Smooth muscle cell of the brain vasculature (primary cell): Measurements from ENCODE around the gene RBMS3.

Experiments
- DNase-seq: peaks from one replicate; pipeline ENCODE4 v3.0.0-alpha.2; 2012; ENCODE audit warnings: low read depth, low spot score

The RBMS3 gene

DNA sequence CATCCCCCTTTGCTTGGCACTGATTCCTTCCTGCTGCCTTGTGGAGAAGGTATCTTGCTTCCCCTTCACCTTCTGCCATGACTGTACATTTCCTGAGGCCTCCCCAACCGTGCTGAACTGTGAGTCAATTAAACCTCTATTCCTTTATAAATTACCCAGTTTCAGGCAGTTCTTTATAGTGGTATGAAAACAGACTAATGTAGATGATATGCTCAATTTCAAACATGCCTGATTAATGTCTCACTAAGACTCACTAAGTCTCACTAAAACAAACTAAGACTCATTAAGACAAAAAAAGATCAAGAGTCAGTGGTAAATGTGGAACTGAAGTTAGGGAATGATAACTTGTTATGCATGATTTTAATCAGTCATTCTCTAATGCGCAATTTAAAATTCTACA, 606.6 kb downstream of the RBMS3 start:
- DNase-seq = no peak

DNA sequence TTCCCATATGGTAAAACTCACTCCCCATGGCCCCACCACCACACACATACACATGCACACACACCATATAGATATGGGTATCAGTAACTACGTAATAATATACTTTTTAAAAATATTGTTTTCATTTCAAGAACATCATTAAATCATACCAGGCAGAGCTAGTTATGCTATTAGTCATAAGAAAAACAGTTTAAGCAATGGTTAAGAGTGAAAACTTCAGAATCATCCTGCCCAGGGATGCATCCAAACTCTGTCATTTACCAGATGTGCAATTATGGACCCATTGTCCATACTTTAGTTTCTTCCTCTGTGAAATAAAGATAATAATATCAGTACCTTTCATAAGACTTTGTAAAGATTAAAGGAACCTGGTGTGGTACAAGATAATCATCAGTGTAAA, 608.3 kb downstream of the RBMS3 start:
- DNase-seq = peak; percentile 3

DNA sequence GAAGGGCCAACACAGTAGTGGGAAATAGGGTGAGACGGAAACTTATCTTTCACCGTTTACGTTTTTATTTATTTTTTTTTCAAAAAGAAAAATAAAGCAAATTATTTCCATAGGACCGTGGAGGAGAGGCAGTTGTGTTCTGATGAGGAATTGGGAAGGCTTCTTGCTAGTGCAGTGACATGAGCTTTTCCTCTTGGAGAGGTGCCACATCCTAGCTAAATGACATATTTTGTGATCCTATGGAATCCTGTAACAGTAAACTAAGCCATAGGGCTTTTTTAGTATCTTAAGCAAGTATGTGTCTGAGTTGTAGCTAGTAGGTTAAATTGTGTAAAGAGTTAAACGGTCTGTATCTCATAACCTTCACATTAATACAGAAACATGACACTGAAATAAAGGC, 609.9 kb downstream of the RBMS3 start:
- no peak for DNase-seq

DNA sequence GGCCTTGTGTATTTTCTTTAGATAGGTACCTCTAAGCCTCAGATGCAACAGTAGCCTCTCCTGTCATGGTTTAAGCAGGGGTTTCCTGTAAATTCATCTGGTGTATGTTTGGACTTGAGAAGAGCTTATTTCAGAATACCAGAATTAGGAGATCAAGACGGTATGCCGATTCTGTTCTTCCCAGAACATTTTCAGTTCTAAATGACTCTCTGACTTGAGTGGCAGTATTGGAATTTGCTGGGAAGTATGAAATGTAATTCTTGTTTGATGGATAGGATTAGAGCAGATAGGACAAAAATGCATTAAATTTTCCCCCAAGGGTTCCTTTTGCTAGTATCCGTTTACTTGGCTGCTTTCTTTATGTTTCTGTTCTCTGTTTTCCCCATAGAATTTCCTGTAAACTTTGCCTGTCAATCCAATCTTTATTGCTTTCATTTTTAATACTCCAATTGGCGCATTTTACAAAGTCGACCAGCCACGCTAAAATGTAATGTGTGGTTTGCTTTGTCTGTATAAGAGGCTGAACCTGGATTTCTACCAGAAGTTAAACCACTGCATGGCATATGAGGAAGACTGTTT, 612.2 kb downstream of the RBMS3 start:
- no peak for DNase-seq

DNA sequence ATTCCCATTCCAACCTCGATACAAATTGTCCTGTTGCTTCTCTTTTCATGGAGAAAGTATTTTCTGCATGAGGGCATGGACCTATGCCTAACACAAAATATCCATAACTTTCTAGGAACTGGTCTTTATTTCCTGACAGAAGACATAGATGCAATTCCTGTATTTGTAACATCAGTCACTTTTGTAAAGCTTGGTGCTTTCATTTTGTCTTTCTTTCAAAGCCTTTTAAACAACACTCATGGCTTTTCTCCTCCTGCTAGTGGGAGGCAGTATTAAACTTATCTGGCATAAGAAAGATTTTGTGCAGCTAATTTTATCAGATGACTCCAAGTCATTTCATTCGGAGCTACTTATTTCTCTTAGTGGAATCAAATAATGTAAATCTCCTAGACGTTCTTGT, 616.0 kb downstream of the RBMS3 start:
- no peak for DNase-seq

DNA sequence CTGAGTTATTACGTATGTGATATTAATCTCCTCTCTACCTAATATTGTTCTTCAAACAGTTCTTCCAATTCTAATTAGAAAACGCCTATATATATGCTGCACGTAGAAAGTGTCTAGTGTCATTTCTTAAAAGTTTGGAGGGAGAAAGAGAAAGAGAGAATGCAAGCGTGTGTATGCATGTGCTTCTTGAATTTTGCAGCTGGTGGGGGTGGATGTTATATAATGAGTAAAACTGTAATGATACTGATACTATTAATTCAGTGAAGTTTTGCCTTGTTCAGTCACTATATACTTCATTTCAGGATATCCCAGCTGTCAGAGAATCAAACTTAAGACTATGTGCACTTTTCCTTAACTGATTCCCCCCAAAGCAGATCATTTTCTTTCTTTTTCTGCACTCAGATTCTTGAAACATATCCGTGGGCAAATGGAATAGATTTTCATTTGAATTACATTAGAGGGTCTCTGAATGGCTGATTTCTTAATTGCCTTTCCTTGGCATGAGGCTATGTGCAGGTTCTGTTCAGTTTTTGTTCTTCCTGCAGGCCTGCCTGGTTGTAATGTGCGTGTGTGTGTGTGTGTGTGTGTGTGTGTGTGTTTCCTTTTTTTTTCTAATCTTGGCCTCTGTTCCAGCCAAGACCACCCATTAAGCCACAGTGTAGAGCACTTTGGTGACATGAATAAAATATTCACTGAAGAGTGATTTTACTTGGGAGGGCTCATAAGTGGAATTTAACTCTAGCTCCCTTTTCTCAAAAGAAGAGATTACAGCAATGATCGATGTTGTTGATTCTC, 617.5 kb downstream of the RBMS3 start:
- no peak for DNase-seq

DNA sequence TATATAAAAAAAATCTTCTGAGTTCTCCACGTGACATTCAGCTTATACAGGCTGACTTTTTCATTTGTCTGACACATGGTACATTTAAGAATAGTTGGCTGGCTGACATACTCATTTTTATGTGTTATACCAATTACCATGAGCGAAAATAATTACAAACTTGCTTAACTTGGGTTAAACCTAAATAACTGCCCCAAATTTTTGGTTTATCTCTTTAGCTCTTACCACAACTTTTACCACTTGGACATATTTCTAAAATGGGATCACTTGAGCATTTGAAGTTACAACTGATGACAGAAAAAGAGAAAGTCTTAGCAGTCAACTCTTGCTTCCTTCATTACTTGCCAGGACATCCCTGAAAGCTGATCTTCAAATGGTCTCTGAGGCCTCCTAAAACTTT, 618.1 kb downstream of the RBMS3 start:
- no peak for DNase-seq

DNA sequence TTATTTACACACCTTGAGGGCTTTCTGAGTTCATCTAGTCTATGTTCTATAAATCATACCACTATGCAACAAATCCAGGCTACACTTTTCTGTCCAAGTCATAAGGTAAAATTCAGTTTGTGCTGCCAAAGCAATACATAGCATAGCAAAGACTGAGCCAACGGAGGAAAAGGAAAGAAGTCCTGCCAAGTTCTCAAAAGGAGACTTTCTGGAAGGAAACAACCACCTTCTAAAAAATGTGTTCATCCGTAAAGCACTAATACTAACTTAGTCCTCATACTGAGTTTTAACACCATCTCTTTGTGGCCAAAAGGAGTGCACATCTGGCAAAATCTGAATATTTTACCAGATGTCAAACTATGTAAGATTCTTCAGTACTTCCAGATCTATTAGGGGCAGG, 620.2 kb downstream of the RBMS3 start:
- no peak for DNase-seq

DNA sequence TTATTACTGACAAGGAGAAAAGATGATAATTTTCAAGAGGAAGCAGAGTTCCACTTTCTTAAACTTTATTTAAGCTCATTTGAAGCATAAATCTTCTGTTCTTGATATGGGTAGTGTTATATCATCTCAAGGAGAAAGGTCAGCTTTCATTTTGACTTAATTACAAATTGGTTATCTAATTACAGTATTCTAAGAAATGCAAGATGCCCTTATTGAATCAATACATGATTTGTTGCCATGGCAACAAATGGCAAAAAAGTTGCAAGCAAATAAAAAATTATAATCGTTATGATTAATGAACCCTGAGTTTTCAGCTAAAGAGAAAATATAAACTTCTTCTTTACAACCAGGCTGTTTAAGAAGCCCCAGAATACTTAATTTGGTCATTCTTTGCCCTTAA, 622.7 kb downstream of the RBMS3 start:
- no peak for DNase-seq

DNA sequence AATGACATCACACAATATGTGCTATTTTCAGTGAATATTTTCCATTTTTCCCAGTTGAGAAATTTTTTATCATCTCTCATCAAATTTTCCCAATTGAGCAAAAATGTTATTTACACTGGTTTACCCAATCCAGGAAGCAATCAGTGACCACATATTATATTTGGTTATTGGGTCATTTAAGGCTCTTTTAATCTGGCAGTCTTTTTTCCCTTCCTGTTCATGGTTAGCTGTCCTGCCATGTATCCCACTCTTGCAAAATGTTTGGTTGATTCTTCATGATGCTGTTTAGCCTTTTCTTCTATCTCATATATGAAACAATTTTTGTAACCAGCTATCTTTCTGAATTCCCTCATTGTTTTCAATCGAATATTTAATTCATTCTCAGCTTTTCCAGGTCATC, 626.0 kb downstream of the RBMS3 start:
- DNase-seq = no peak

DNA sequence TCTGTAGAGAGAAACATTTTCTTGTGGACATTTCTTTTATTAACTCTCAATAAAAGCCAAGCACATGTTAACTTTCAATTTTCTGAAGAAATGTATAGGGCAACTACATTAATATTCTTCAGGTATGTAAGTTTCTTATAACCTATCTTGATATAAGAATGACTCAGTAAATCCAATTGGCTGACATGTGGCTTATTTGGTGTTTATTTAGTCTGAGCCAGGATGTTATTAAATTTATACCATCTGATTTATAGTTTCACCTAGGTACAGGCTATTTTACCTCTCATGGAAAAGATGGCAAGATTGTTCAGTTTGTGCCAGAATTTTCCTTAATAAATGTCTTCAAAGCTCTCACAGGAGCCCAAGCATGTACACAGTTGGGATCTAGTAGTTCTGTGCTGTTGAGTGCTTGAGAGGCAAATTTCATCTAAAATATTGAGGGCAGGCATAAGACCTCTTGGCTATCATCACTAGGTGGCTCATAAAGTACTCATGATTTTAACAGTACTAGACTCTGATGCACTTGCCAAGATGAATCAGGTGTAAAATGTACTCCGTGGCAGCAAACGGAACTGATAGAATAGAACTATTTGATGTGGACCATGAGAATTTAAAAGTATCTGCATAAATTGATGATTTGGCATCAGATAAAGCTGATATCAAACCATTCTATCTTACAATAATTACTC, 631.9 kb downstream of the RBMS3 start:
- no peak for DNase-seq

DNA sequence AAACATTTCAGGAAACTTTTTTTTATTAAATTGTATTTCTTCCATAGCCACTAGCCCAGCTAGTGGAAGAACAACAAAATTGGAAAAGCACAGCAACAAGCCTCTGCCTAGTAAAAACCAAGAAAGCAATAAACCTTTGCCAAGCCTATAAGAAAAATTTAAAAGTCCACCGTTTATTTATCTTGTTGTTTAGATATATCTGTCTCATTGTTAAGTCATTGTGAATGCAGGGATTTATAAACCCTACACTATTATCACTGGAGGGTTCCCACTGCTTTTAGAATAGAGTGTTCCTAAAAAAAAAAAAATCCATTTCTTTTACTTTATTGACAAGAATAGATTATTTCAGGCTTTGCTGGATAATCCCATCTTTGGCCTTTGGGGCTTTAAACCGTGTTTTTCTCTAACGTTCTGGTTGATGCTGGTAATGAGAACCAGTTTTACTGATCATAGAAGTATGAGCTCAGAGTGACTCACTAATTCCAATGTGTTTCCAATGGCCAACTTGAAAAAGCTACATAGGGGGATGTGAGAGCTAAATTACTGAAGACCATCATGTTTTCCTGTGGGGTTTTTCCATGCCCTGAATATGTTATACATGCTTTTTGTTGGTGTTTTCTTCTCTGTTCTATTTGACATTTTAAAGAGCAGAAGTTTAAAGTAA, 634.1 kb downstream of the RBMS3 start:
- peak; percentile 18 for DNase-seq

DNA sequence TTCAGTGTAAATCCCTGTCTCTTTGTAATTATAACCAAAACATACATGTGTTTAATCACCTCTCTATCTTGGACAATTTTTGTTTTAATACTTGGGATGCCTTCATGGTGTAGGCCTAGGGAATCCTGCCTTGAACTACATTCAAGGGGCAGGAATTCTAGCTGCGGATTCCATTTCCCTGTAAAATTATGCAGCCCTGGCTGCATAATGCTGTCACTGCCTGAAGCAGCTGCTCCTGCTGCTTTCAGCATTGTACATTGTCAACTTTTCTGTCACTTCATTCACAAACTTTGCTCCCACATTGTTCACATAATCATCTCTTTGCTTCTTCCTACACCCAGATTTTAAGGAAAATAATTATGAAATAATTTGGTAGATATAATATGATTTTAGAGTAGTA, 638.7 kb downstream of the RBMS3 start:
- no peak for DNase-seq

DNA sequence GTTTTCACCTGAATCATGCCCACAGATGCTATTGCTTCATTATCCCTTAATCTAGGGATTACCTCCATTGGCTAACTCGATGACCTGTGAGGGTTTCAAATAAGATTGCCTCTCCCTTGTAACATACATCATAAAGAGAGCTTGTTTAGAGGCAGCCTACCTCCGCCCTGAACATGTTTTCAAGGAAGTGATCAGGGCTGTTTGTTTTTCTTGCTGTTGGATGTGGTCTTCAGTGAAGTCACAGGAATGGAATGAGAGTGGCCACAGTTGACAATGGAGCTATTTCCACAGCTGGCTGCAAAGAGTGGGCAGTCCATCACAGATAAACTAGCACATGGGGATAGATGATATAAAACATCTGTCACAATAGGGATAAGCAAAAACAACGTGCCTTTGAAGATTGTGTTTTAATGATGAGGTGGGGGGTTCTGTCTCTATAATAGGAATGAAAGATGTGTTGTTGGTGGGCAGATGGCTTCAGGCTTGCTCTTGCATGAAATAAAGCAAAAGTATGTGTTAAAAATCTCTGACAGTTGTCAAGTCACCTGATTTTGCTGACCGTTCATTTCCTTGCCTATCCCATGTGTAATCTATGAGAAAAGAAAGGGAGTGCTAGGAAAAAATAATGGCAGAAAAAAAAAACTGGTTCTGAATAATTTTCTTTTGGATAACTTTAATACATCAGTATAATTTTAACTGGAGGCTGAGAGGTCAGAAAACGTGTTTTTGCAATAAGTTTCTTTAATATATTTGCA, 642.3 kb downstream of the RBMS3 start:
- DNase-seq = peak; percentile 85

DNA sequence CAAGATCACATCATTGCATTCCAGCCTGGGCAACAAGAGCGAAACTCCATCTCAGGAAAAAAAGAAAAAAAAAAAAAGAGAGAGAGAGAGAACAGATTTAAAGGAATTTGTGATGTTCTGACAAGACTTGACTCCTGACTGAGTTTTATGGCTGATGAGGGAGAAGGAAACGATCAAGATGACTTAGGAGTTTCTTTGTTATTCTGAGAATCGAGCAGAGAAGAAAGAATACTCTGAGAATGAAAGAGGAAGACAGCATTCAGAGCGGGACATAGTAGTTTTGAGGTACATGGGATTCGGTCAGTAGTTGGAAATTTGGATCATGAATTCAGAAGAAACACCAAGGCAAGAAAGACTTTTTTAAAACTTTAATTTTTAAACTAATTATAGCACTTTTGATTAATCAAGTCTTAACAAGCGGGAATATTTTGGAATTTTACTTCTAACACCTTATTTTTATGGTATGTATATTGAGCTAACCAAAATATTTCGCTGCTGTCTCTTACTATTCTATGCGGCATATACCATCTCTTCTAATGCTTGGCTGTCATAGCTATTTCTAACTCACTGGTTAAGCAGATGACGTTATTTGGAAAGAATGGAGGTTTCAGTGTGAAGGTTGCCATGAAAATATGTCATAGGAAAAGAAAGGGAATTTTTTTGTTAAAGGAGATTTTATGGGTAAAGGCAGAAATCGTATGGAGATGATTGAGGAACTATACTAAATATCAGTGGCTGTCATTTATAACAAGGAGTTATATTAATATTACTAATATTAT, 644.1 kb downstream of the RBMS3 start:
- DNase-seq = no peak

DNA sequence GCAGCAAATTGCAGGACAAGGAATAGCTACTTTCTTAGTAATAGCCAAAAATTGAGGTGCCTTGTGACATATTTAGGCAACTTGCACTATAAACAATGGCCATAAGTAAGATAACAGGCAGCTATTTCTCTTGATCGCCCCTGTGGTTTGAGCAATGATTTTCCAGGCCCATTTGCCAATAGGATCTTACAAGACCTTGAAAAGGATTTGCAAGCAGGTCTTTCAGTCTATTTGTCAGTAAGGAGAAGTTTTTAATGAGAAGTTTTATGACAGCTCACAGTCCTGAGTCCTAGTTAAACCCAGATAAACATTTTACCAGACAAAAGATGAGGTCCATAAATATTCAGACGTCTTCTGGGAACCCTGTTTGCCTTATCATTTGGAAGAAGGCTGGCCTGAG, 645.5 kb downstream of the RBMS3 start:
- DNase-seq = no peak

DNA sequence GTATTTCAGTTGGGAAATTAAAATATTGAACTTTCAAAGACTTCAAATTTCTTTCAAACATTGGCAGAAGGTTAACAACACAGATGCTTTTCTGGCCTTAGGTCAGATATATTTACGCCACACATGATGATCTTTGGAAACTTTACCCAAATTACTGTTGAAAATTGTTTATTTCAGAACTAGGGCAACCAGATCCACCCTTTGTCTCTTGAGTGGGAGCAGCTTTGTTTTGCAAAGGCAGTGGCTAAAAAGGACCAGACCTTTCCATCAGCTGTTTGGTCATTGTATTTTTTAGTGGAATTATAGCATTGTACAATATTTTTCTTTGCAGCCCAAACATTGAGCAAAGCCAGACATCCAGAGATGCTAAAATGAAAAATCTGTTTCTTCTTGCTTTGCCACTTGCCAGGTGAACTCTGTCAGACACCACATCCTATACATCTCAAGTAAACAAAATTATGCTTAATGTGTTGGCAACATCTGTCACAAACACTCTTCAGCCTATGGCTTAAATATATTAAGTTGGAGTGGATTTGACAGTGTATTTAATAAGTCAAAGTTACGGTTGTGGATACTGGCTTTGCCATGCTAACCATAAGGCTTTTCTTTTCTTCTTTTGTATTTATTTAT, 651.9 kb downstream of the RBMS3 start:
- no peak for DNase-seq

DNA sequence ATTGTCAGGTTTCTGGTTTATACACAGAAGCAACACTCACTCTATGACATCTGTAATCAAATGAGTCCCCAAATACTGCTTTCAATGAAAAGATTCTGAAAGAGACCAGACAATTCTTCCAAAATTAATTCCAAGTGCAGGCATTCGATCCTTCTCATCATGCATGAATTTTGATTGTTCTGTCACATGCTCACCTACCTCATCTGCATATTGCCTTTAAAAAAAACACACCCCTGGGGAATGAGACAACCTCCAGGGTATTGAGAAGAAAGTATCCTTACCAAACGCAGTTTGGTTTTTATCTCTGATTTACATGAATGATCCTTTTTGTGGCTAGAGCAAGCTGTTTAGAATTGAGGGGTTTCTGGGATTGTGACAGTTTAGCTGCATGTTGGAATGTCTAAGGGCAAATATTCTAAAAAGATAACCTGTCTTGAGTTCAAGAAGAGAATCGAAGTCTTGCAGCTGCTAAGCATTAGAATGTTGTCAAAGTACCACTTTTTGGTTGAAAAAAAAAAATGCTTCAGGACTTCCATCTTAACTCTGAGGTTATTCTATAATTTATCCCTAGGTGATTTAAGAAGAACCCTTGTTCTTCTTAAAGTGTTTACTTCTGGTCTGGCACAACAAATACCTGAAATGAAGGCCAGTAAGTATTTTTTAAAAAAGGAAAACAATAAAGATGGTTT, 653.1 kb downstream of the RBMS3 start:
- DNase-seq = no peak

DNA sequence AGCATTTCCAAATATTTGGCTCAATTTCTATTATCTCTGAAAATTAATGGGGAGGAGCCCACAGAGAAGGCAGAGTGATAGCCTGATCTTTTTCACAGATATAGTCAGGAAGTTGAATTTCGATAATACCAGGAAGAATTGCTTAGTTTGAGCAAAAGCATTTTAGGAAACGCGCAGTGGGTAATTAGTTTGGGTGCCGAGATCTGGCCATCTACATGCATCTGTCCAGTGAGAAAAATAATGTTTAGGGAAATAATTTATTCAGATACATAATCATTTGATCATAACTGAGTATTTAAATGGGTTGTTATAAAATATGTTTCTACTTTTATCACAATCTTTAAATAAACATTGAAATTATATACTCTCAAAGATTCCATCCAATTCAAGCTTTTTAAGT, 653.9 kb downstream of the RBMS3 start:
- DNase-seq = no peak

DNA sequence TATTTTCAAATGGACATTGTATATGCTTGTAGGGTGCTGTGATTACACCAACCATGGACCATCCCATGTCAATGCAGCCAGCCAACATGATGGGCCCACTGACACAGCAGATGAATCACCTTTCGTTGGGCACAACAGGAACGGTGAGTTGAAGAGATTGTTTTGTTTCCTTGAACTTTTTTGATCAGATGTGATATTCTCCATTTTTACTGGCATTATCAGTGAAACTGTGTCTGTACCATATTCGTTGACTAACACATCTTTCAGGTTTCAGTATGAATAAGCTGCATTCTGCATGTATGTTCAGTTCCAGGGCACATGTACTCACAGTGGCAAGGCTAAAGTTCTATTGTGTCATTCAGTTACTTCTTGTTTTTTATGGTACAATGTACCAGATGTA, 655.2 kb downstream of the RBMS3 start:
- DNase-seq = no peak
